22Rv1 (cell line): Measurements from ENCODE around the gene SACM1L.

Experiments
- ZFX ChIP-seq: fragments of 450-650 bp; IDR thresholded peaks from 2 replicates; pipeline ENCODE4 v1.6.1; 2017; ENCODE audit warnings: antibody characterized with exemption, borderline replicate concordance
- TF ChIP-seq, protein P1 (sequence below): fragments of 450-650 bp; IDR thresholded peaks from 2 replicates; pipeline ENCODE4 v1.5.1; 2017; ENCODE audit warnings: mild to moderate bottlenecking

- TF ChIP-seq, protein P1, sequence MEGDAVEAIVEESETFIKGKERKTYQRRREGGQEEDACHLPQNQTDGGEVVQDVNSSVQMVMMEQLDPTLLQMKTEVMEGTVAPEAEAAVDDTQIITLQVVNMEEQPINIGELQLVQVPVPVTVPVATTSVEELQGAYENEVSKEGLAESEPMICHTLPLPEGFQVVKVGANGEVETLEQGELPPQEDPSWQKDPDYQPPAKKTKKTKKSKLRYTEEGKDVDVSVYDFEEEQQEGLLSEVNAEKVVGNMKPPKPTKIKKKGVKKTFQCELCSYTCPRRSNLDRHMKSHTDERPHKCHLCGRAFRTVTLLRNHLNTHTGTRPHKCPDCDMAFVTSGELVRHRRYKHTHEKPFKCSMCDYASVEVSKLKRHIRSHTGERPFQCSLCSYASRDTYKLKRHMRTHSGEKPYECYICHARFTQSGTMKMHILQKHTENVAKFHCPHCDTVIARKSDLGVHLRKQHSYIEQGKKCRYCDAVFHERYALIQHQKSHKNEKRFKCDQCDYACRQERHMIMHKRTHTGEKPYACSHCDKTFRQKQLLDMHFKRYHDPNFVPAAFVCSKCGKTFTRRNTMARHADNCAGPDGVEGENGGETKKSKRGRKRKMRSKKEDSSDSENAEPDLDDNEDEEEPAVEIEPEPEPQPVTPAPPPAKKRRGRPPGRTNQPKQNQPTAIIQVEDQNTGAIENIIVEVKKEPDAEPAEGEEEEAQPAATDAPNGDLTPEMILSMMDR, result no peak
- TF ChIP-seq ZFX, result no peak
Measured at GRCh38 chr3:45737234-45737633, 48.0 kb downstream of the SACM1L start.
